Heart right ventricle (tissue), 16 donors: ENCODE data around the gene LRRC32. TPM values are rescaled to one million over a fixed set of nuclear protein-coding genes. Genes with fewer than 3 reads are reported as not detected.
"Not testable (repeated sequence)": the region's sequence is repeated elsewhere in the genome, so short reads cannot be mapped to it uniquely, and the experiment has no call there.

ENCODE experiments used
- ATAC-seq, 8 donors: fragments of 200-7000 bp; cut with Tn5 transposase; one replicate each; pipeline ENCODE4 v1.9.1; 2020; ENCODE audit warnings: mild to moderate bottlenecking in 8 of 8, moderate library complexity in 8 of 8, moderate number of reproducible peaks in 1 of 8
- DNase-seq, 2 donors: peaks; one replicate each; pipeline ENCODE4 v3.0.0-alpha.2; 2020
- H3K27ac ChIP-seq, 10 donors: fragments of 200-600 bp; sonication (generic) in 2 of 10; one replicate each; pipeline versions ENCODE4 v1.5.0 to v1.8.0; 2020 to 2022; ENCODE audit warnings: mild to moderate bottlenecking in 3 of 10
- H3K27me3 ChIP-seq, 7 donors: fragments of 200-600 bp; one replicate each; pipeline ENCODE4 v1.8.0; 2021 to 2022; ENCODE audit warnings: mild to moderate bottlenecking in 2 of 7
- H3K36me3 ChIP-seq, 9 donors: fragments of 200-600 bp; sonication (generic) in 1 of 9; one replicate each; pipeline versions ENCODE4 v1.5.0 to v1.8.0; 2020 to 2022; ENCODE audit warnings: mild to moderate bottlenecking in 2 of 9
- H3K4me1 ChIP-seq, 9 donors: fragments of 200-600 bp; sonication (generic) in 1 of 9; one replicate each; pipeline versions ENCODE4 v1.5.0 to v1.8.0; 2020 to 2022; ENCODE audit warnings: mild to moderate bottlenecking in 4 of 9
- H3K4me3 ChIP-seq, 10 donors: fragments of 200-600 bp; sonication (generic) in 2 of 10; one replicate each; pipeline versions ENCODE4 v1.5.0 to v1.8.0; 2020 to 2022; ENCODE audit warnings: mild to moderate bottlenecking in 7 of 10, moderate library complexity in 2 of 10
- H3K9me3 ChIP-seq, 11 donors: fragments of 200-600 bp in 10 of 11; sonication (generic) in 2 of 11; one replicate each; pipeline versions ENCODE4 v1.5.0 to v1.8.0; 2013 to 2022; ENCODE audit warnings: mild to moderate bottlenecking in 2 of 11, control low read depth in 1 of 11, moderate library complexity in 1 of 11
- CTCF ChIP-seq, 9 donors: fragments of 200-600 bp; sonication (generic) in 2 of 9; IDR thresholded peaks; one replicate each; pipeline versions ENCODE4 v1.5.0 to v1.8.0; 2021 to 2022; ENCODE audit warnings: antibody characterized with exemption in 9 of 9, mild to moderate bottlenecking in 5 of 9, moderate library complexity in 1 of 9
- WGBS, 2 donors: extraction: QIAGEN DNeasy Blood & Tissue Kit; methylation state at CpG; one replicate each; pipeline ENCODE4 v1.1.7; 2013; ENCODE audit warnings: inconsistent platforms in 1 of 2; 5-methylcytosine and 5-hydroxymethylcytosine counted together
- intact Hi-C, 10 donors: fragments of 100-400 bp; cut with DNase I; formaldehyde crosslinking; loops; one replicate each; pipeline versions ENCODE4 v1.11.1 to v1.14.2; 2022
- polyA plus RNA-seq, 2 donors: library from polyadenylated mRNA; stranded (reverse); fragments of 200-250 nt; gene quantifications; one replicate each; pipeline ENCODE4 v1.2.3, GENCODE V29; 2013
- total RNA-seq, 10 donors: library from RNA; stranded (reverse); fragmentation: NEBNext Ultra II Directional in 3 of 10; extraction: Animal tissue kit (Norgen Biotek cat#: 25700) in 3 of 10; gene quantifications; one replicate each; pipeline versions ENCODE4 v1.2.1 to v1.2.4, GENCODE V29; 2021 to 2023
- donor health status: Arrhythmogenic right ventricular cardiomyopathy.
- donor health status: ischemic (EF 13 %, LVEDD 7.1; RV severe dilation, severe dysfunction).
- donor health status: healthy with polysubstance abuse.
- donor health status: DM: no; HTN: yes; CAD: no.
- donor health status: DM: no; HTN: no; CAD: no.
- donor health status: ischemic (EF 25% LVEDD 6.9; RV normal size, moderate dysfunction).
- donor health status: ischemic (EF 25% LVEDD 5.7; RV mildly dilated, moderate dysfunction).
- donor health status: healthy.
- donor health status: DM: yes; HTN: yes; CAD: no.
- donor health status: Ischemic cardiomyopathy.
- donor health status: ischemic (EF 35%, LVEDD 5.7; RV mildly dilated, moderate dysfunction).
- donor health status: nonischemic (EF 11% LVEDD 7.7; RV severe dilation, severe dysfunction).
- donor health status: DM: yes; HTN: yes; CAD: no.
- donor health status: PGD.
- donor health status: ischemic (EF 29% LVEDD 5.4; RV normal size, mild dysfunction).
- donor health status: nonischemic (EF 23%, LVEDD 6.1; RV moderate dilation, normal function).

LRRC32 gene
- total and polyA plus RNA-seq, 12 donors, result 16.7 to 215 (median 43.7) TPM

- DNase-seq (peak; percentile 58 to 74), ATAC-seq (peak; percentile 44 to 78 (median 65))
- Histone ChIP-seq H3K4me1 (peaks cover 28 to 65% (median 45%) of the 10 kb centered on the region in 9 donors), H3K27me3 (no peaks in the 10 kb centered on the region), H3K27ac (peak overlapping the region in 9 of 10 donors; percentile 43 to 78 (median 66)), H3K36me3 (no peaks in the 10 kb centered on the region), H3K4me3 (no peak overlapping the region), H3K9me3 (no peaks in the 10 kb centered on the region)
- WGBS, 2 donors, result 14 to 26% methylated on average over 8 of the region's 8 CpGs
- peak in 6 of 9 donors; percentile 22 to 48 (median 30) for TF ChIP-seq CTCF (IDR thresholded peaks at IDR 0.05)
- intact Hi-C loops, result loop anchor here in 3 of 10 donors (5.0 kb wide), 1 partner anchor 61 kb away; the partner anchor contains the start of gene LRRC32 (in 3 of the 3)
These were observed 59.6 kb downstream of the LRRC32 start for GRCh38 chr11:76610871-76611475.

- ATAC-seq (peak in 1 of 8 donors; percentile 1), DNase-seq (peak in 1 of 2 donors; percentile 4)
- Histone ChIP-seq H3K4me1 (peaks cover 28 to 65% (median 46%) of the 10 kb centered on the region in 9 donors), H3K27ac (peak overlapping the region in 8 of 10 donors; percentile 17 to 78 (median 67)), H3K36me3 (no peaks in the 10 kb centered on the region), H3K27me3 (no peaks in the 10 kb centered on the region), H3K4me3 (no peak overlapping the region), H3K9me3 (no peaks in the 10 kb centered on the region)
- intact Hi-C loops, result loop anchor here in 3 of 10 donors (5.0 kb wide), 1 partner anchor 62 kb away; the partner anchor contains the start of gene LRRC32 (in 3 of the 3)
- 78 to 86% methylated on average over 4 of the region's 4 CpGs for WGBS, 2 donors
- no peak for TF ChIP-seq CTCF (IDR thresholded peaks at IDR 0.05)
These were observed 60.2 kb downstream of the LRRC32 start for GRCh38 chr11:76610371-76610770.

GRCh38 chr11:76609736-76610370, 60.7 kb downstream of the LRRC32 start:
- Histone ChIP-seq H3K27me3 (no peaks in the 10 kb centered on the region), H3K27ac (peak overlapping the region in 8 of 10 donors; percentile 9 to 73 (median 60)), H3K9me3 (no peaks in the 10 kb centered on the region), H3K4me3 (no peak overlapping the region), H3K4me1 (peaks cover 30 to 65% (median 48%) of the 10 kb centered on the region in 9 donors), H3K36me3 (no peaks in the 10 kb centered on the region)
- no peak for TF ChIP-seq CTCF (IDR thresholded peaks at IDR 0.05)
- DNase-seq, result peak in 1 of 2 donors; percentile 5
- no peak for ATAC-seq
- 54 to 55% methylated on average over 8 of the region's 8 CpGs for WGBS, 2 donors
- intact Hi-C loops, result loop anchor here in 3 of 10 donors (5.0 kb wide), 2 partner anchors 38 to 62 kb away; partner anchors contain the start of gene LRRC32 (in 3 of the 3)

GRCh38 chr11:76608879-76609460, 61.6 kb downstream of the LRRC32 start:
- H3K27ac ChIP-seq, result not testable (repeated sequence)

GRCh38 chr11:76608228-76608627, 62.3 kb downstream of the LRRC32 start:
- not testable (repeated sequence) for H3K36me3 ChIP-seq, ATAC-seq, H3K4me3 ChIP-seq, H3K27me3 ChIP-seq, H3K9me3 ChIP-seq, H3K27ac ChIP-seq
- intact Hi-C loops, result loop anchor here in 1 of 10 donors (5.0 kb wide), 1 partner anchor 36 kb away; no protein-coding TSS in a partner anchor
- WGBS, 2 donors, result 86 to 97% methylated on average over 11 of the region's 11 CpGs
- DNase-seq, result peak in 1 of 2 donors; percentile 2
- H3K4me1 ChIP-seq, result peaks cover 35 to 69% (median 54%) of the 10 kb centered on the region in 9 donors

More at GRCh38 chr11:76608879-76609460, 61.6 kb downstream of the LRRC32 start:
- H3K4me1 ChIP-seq, result peaks cover 31 to 65% (median 50%) of the 10 kb centered on the region in 9 donors
- intact Hi-C loops, result loop anchor here in 1 of 10 donors (5.0 kb wide), 1 partner anchor 37 kb away; no protein-coding TSS in a partner anchor
- not testable (repeated sequence) for H3K27me3 ChIP-seq, ATAC-seq, H3K9me3 ChIP-seq, DNase-seq, H3K4me3 ChIP-seq, H3K36me3 ChIP-seq
- 97 to 98% methylated on average over 17 to 23 of the region's 27 CpGs for WGBS, 2 donors
